ENCODE data around the gene PRPSAP2.

DNA sequence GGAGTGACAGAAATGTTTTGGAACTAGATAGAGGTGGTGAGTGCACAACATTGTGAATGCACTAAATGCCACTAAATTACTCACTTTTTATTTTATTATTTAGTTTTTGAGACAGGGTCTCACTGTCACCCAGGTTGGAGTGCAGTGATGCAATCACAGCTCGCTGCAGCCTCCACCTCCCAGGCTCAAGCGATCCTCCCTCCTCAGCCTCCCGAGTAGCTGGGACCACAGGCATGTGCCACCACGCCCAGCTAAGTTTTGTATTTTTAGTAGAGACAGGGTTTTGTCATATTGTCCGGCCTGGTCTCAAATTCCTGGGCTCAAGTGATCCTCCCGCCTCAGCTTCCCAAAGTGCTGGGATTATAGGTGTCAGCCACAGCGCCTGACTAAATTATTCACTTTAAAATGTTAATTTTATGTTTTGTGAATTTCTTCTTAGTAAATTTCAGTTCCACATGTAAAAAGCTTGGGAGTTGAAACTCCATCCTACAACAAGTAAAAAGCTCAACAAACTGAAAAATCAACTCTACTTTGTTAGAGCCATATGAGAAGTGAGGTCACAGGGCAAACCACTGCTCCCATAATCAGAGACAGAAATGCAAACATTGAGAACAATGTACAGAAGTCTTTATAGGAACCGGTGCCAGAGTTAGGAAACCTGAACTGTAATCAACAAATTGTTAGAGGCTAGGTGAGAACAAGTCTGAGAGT lies 80.2 kb downstream of the PRPSAP2 start:
- TF ChIP-seq, protein P1, sequence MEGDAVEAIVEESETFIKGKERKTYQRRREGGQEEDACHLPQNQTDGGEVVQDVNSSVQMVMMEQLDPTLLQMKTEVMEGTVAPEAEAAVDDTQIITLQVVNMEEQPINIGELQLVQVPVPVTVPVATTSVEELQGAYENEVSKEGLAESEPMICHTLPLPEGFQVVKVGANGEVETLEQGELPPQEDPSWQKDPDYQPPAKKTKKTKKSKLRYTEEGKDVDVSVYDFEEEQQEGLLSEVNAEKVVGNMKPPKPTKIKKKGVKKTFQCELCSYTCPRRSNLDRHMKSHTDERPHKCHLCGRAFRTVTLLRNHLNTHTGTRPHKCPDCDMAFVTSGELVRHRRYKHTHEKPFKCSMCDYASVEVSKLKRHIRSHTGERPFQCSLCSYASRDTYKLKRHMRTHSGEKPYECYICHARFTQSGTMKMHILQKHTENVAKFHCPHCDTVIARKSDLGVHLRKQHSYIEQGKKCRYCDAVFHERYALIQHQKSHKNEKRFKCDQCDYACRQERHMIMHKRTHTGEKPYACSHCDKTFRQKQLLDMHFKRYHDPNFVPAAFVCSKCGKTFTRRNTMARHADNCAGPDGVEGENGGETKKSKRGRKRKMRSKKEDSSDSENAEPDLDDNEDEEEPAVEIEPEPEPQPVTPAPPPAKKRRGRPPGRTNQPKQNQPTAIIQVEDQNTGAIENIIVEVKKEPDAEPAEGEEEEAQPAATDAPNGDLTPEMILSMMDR (IDR thresholded peaks at IDR 0.05), result no peak
- no peak for TF ChIP-seq POLR2A (IDR thresholded peaks at IDR 0.05)

Measured in vagina (tissue), 2 donors.